ENCODE measurements around the gene COL9A3.

Gene COL9A3

GRCh38 chr20:62816884-62817873, at the start of gene COL9A3:
Gene COL9A3 (plus strand): TSS chr20:62817050. CDS start chr20:62817065, 15 bp downstream.
- peak within 1 kb of the TSS; percentile 37 for H3K4me3 ChIP-seq (ENCODE audit: low read length)
- no peak for TF ChIP-seq CTCF (conservative IDR thresholded peaks at IDR 0.05; ENCODE audit: low read depth, low read length)
- no peak for DNase-seq (ENCODE audit: low read depth)

GRCh38 chr20:62768234-62768546, 48.7 kb upstream of the COL9A3 start:
- peak overlapping the region; percentile 41 for H3K4me3 ChIP-seq (ENCODE audit: low read length)
- no peak for DNase-seq (ENCODE audit: low read depth)
- no peak for TF ChIP-seq CTCF (conservative IDR thresholded peaks at IDR 0.05; ENCODE audit: low read depth, low read length)

GRCh38 chr20:62768551-62769287, 48.1 kb upstream of the COL9A3 start:
- TF ChIP-seq CTCF (conservative IDR thresholded peaks at IDR 0.05; ENCODE audit: low read depth, low read length) = no peak
- DNase-seq (ENCODE audit: low read depth) = peak; percentile 91
- H3K4me3 ChIP-seq (ENCODE audit: low read length) = peak overlapping the region; percentile 41

- H3K4me3 ChIP-seq (ENCODE audit: low read length) = no peak overlapping the region
- no peak for TF ChIP-seq CTCF (conservative IDR thresholded peaks at IDR 0.05; ENCODE audit: low read depth, low read length)
- no peak for DNase-seq (ENCODE audit: low read depth)
Measured at GRCh38 chr20:62769346-62770071, 47.3 kb upstream of the COL9A3 start.

- DNase-seq (ENCODE audit: low read depth) = no peak
- no peak for TF ChIP-seq CTCF (conservative IDR thresholded peaks at IDR 0.05; ENCODE audit: low read depth, low read length)
- no peak overlapping the region for H3K4me3 ChIP-seq (ENCODE audit: low read length)
Measured at GRCh38 chr20:62770111-62770910, 46.5 kb upstream of the COL9A3 start.

GRCh38 chr20:62770916-62771315, 45.9 kb upstream of the COL9A3 start:
- no peak overlapping the region for H3K4me3 ChIP-seq (ENCODE audit: low read length)
- TF ChIP-seq CTCF (conservative IDR thresholded peaks at IDR 0.05; ENCODE audit: low read depth, low read length) = no peak
- no peak for DNase-seq (ENCODE audit: low read depth)

All from retinal pigment epithelial cell (primary cell).